Testis (tissue), 3 donors: ENCODE measurements around the gene EPGN. TPM values are rescaled to one million over a fixed set of nuclear protein-coding genes. Genes with fewer than 3 reads are reported as not detected.

Source experiments
- DNase-seq: peaks from one replicate; pipeline ENCODE4 v3.0.0-alpha.2; 2019
- H3K27ac ChIP-seq, 2 donors: fragments of 200-600 bp; sonication (generic); one replicate each; pipeline ENCODE4 v1.5.1; 2019
- H3K27me3 ChIP-seq: fragments of 200-600 bp; sonication (generic); one replicate; pipeline ENCODE4 v1.5.1; 2019
- H3K36me3 ChIP-seq: fragments of 200-600 bp; sonication (generic); one replicate; pipeline ENCODE4 v1.5.1; 2017; ENCODE audit warnings: low read depth; ENCODE audit errors: missing control alignments
- H3K4me1 ChIP-seq: fragments of 200-600 bp; sonication (generic); one replicate; pipeline ENCODE4 v1.5.1; 2019
- H3K4me3 ChIP-seq, 2 donors: fragments of 200-600 bp; sonication (generic); one replicate each; pipeline ENCODE4 v1.5.1; 2017 to 2019
- H3K9me3 ChIP-seq: fragments of 200-600 bp; sonication (generic); one replicate; pipeline ENCODE4 v1.5.1; 2017
- POLR2A ChIP-seq: fragments of 450-650 bp; IDR thresholded peaks from one replicate; pipeline ENCODE4 v1.6.1; 2017; ENCODE audit warnings: antibody characterized with exemption, mild to moderate bottlenecking, moderate library complexity
- WGBS, 2 donors: methylation state at CpG; one replicate each; pipeline ENCODE4 v1.1.5; 2018; 5-methylcytosine and 5-hydroxymethylcytosine counted together
- intact Hi-C: fragments of 100-400 bp; cut with DNase I; formaldehyde crosslinking; loops from one replicate; pipeline ENCODE4 v1.15.1; 2023; ENCODE audit warnings: low total_unique reads
- polyA plus RNA-seq: library from polyadenylated mRNA; stranded (reverse); fragments of 350-450 nt; fragmentation: Illumina TruSeq; extraction: RNeasy Lipid Tissue Mini Kit (QIAGEN cat#74804); gene quantifications from one replicate; pipeline ENCODE4 v1.2.3, GENCODE V29; 2014; ENCODE audit warnings: low read depth, low replicate concordance; ENCODE audit not compliant: insufficient read depth
- total RNA-seq, 2 donors: library from RNA; depleted of rRNA; stranded (reverse); fragments of >200 nt; gene quantifications; one replicate each; pipeline ENCODE4 v1.2.3, GENCODE V29; 2016
- TF ChIP-seq, protein P1 (sequence below), 3 experiments: fragments of 450-650 bp in 2 of 3; fragments of 200-600 bp in 1 of 3; sonication (generic) in 1 of 3; IDR thresholded peaks; one replicate each; pipeline ENCODE4 v1.5.1; 2016 to 2019; ENCODE audit warnings: antibody characterized with exemption in 3 of 3, mild to moderate bottlenecking in 2 of 3, moderate library complexity in 1 of 3

Gene EPGN
- total and polyA plus RNA-seq, 3 donors from 2014 or later: 0.25 to 1.7 TPM; not detected in 1

GRCh38 chr4:74357965-74358364, 49.7 kb downstream of the EPGN start:
- Histone ChIP-seq H3K27me3 (no peaks in the 10 kb centered on the region), H3K4me3 (no peak overlapping the region), H3K9me3 (no peaks in the 10 kb centered on the region), H3K36me3 (no peaks in the 10 kb centered on the region), H3K27ac (no peak overlapping the region), H3K4me1 (no peaks in the 10 kb centered on the region)
- TF ChIP-seq, protein P1, sequence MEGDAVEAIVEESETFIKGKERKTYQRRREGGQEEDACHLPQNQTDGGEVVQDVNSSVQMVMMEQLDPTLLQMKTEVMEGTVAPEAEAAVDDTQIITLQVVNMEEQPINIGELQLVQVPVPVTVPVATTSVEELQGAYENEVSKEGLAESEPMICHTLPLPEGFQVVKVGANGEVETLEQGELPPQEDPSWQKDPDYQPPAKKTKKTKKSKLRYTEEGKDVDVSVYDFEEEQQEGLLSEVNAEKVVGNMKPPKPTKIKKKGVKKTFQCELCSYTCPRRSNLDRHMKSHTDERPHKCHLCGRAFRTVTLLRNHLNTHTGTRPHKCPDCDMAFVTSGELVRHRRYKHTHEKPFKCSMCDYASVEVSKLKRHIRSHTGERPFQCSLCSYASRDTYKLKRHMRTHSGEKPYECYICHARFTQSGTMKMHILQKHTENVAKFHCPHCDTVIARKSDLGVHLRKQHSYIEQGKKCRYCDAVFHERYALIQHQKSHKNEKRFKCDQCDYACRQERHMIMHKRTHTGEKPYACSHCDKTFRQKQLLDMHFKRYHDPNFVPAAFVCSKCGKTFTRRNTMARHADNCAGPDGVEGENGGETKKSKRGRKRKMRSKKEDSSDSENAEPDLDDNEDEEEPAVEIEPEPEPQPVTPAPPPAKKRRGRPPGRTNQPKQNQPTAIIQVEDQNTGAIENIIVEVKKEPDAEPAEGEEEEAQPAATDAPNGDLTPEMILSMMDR (IDR thresholded peaks at IDR 0.05): no peak
- no peak for TF ChIP-seq POLR2A
- intact Hi-C loops: no loop called here
- WGBS, 2 donors: 79 to 84% methylated on average over 1 of the region's 1 CpG
- DNase-seq: no peak

DNA sequence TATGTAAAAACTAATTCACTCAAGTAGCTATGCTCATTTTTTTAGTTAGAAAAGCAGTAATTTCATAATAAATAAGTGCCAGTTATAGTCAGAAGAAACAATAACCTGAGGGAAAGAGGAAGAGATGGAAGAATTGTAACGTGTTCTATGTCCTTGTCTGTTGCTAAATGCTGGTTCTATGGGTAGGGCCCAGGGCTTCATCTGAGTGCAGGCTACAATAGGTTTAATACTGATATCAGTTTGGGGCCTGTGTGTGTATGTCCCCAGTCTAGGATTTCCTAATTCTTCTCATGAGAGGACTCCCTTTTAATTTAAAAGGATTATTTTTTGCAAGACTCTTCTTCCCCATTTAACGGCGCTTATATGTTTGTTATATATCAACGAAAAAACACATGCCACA, 53.4 kb downstream of the EPGN start:
- Histone ChIP-seq H3K4me1 (peaks cover 12% of the 10 kb centered on the region), H3K27me3 (no peaks in the 10 kb centered on the region), H3K27ac (no peak overlapping the region), H3K36me3 (no peaks in the 10 kb centered on the region), H3K9me3 (no peaks in the 10 kb centered on the region), H3K4me3 (no peak overlapping the region)
- 59 to 60% methylated on average over 4 of the region's 4 CpGs for WGBS, 2 donors
- intact Hi-C loops: no loop called here
- DNase-seq: no peak
- TF ChIP-seq POLR2A: no peak
- TF ChIP-seq, protein P1 (IDR thresholded peaks at IDR 0.05): no peak

GRCh38 chr4:74362347-74362746, 54.1 kb downstream of the EPGN start:
- H3K9me3 ChIP-seq: no peaks in the 10 kb centered on the region
- no peak for DNase-seq
- intact Hi-C loops: no loop called here
- no peaks in the 10 kb centered on the region for H3K36me3 ChIP-seq
- H3K27ac ChIP-seq: no peak overlapping the region
- H3K27me3 ChIP-seq: no peaks in the 10 kb centered on the region
- H3K4me3 ChIP-seq: no peak overlapping the region
- TF ChIP-seq, protein P1 (IDR thresholded peaks at IDR 0.05): no peak
- 72 to 81% methylated on average over 3 of the region's 3 CpGs for WGBS, 2 donors
- peaks cover 12% of the 10 kb centered on the region for H3K4me1 ChIP-seq

DNA sequence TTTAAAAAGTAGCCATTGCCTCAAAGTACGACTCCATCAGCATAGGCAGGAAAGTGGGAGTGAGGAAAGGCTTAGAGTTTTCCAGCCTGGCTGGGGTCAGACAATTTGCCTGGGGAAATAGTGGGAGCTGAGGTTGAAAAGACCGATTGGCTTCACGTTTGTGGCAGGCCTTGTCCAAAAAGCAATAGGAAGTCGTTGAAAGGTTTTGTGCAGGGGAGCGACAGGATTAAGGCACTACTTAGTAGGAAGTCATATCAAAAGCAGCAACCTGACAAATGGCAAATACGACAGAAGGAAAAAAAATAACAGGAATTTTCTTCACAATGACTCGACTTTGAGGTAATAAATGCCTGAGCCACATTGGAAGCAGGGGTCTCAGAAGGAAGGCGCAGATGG, 56.0 kb downstream of the EPGN start:
- Histone ChIP-seq H3K4me1 (peaks cover 12% of the 10 kb centered on the region), H3K9me3 (no peaks in the 10 kb centered on the region), H3K27me3 (no peaks in the 10 kb centered on the region), H3K36me3 (no peaks in the 10 kb centered on the region), H3K4me3 (no peak overlapping the region), H3K27ac (no peak overlapping the region)
- WGBS, 2 donors: 30 to 45% methylated on average over 8 of the region's 8 CpGs
- intact Hi-C loops: no loop called here
- no peak for DNase-seq
- TF ChIP-seq, protein P1 (IDR thresholded peaks at IDR 0.05): no peak
- TF ChIP-seq POLR2A: no peak

DNA sequence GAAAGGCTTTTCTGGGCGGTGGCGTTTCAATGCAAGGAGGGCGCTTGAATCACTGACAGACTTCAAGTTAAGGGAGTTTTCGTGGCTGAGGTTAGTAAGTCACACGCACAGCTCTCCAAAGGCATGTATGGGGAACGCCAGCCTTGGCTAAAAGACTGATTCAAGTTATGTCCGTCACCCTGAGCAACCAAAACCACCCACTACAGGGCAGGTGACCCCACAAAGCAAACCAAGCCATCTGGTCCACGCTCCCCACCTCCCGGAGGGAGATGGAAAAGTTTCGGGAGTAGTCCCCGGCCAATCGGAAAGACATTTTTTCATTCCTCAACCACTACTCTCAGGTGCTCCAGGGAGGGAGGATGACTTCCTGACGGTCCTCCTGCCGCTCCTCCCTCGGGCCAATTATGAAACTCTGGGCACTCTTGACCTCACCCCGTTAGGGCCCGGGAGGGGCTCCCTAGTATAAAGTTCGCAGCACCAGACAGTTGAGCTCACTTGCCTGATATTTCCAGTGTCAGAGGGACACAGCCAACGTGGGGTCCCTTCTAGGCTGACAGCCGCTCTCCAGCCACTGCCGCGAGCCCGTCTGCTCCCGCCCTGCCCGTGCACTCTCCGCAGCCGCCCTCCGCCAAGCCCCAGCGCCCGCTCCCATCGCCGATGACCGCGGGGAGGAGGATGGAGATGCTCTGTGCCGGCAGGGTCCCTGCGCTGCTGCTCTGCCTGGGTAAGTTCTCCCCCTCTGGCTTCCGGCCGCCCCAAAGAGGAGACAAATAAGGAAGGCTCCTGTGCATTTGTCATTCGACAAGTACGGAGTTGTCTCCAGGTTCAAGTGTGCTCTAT, 56.6 kb downstream of the EPGN start, which contains the start of gene EREG:
Gene EREG (plus strand): TSS at position 494 of the 840 bp plus-strand sequence. CDS start 164 bp downstream, at position 658.
- Histone ChIP-seq H3K27ac (no peak within 1 kb of the TSS), H3K9me3 (no peaks in the 10 kb centered on the region), H3K27me3 (no peaks in the 10 kb centered on the region), H3K4me3 (peak within 1 kb of the TSS in 1 of 2 donors; percentile 43), H3K36me3 (no peaks in the 10 kb centered on the region), H3K4me1 (peaks cover 12% of the 10 kb centered on the region)
- intact Hi-C loops: no loop called here
- 7 to 9% methylated on average over 35 to 37 of the region's 40 CpGs for WGBS, 2 donors
- peak; percentile 15 for DNase-seq
- TF ChIP-seq, protein P1 (IDR thresholded peaks at IDR 0.05): no peak
- TF ChIP-seq POLR2A: no peak
